H1 (cell line): Measurements from ENCODE around the gene ZNF473. TPM values are rescaled to one million over a fixed set of nuclear protein-coding genes. Genes with fewer than 3 reads are reported as not detected.
"Not testable (repeated sequence)": the region's sequence is repeated elsewhere in the genome, so short reads cannot be mapped to it uniquely, and the experiment has no call there.

Experiments used
- CTCF ChIA-PET: fragments of 300-600 bp; sonication (Branson Sonifier 250); formaldehyde crosslinking; loops from one replicate; lab custom pipeline; 2021; ENCODE audit not compliant: partially characterized antibody; lab: Charles Lee
- POLR2A ChIA-PET: fragments of 300-600 bp; sonication (Branson Sonifier 250); formaldehyde crosslinking; loops from one replicate; lab custom pipeline; 2021; ENCODE audit warnings: inconsistent platforms; ENCODE audit not compliant: partially characterized antibody; lab: Charles Lee
- DNase-seq, 2 experiments: peaks; one replicate each; pipeline versions ENCODE4 v3.0.0 to v3.0.0-alpha.2; 2010 to 2022; ENCODE audit warnings: low spot score in 2 of 2, low read depth in 1 of 2, mixed read lengths in 1 of 2
- FAIRE-seq: peaks from 2 replicates; lab custom pipeline; 2011; peaks lifted over from hg19 to GRCh38; lab: Jason Lieb, UNC
- H2AFZ ChIP-seq: 2 replicates; pipeline ENCODE4 v1.8.1; 2012; ENCODE audit warnings: low read length, inconsistent platforms
- H2AK5ac ChIP-seq: 2 replicates; pipeline ENCODE4 v1.6.1; 2013; ENCODE audit warnings: low read depth, low read length
- H2BK120ac ChIP-seq: replicated peaks from 2 replicates; pipeline ENCODE3; 2013; ENCODE audit warnings: low read depth, low read length, inconsistent platforms
- H2BK12ac ChIP-seq: 2 replicates; pipeline ENCODE4 v1.6.1; 2013; ENCODE audit warnings: low read depth, low read length
- H2BK15ac ChIP-seq: 2 replicates; pipeline ENCODE4 v1.6.1; 2013; ENCODE audit warnings: low read length
- H2BK20ac ChIP-seq: 2 replicates; pipeline ENCODE4 v1.6.1; 2013; ENCODE audit warnings: low read length
- H2BK5ac ChIP-seq: 2 replicates; pipeline ENCODE4 v1.6.1; 2013; ENCODE audit warnings: low read depth, low read length
- H3K14ac ChIP-seq: 2 replicates; pipeline ENCODE4 v1.6.1; 2013; ENCODE audit warnings: inconsistent platforms; ENCODE audit not compliant: insufficient read length
- H3K18ac ChIP-seq: 2 replicates; pipeline ENCODE4 v1.6.1; 2013; ENCODE audit warnings: low read length; ENCODE audit errors: extremely low read depth
- H3K23ac ChIP-seq: 2 replicates; pipeline ENCODE4 v1.6.1; 2013; ENCODE audit warnings: inconsistent platforms; ENCODE audit not compliant: insufficient read length
- H3K23me2 ChIP-seq: 2 replicates; pipeline ENCODE4 v1.6.1; 2013; ENCODE audit warnings: low read depth, low read length
- H3K27ac ChIP-seq: 2 replicates; pipeline ENCODE4 v1.6.1; 2011; ENCODE audit warnings: low read depth, low read length, inconsistent platforms
- H3K27me3 ChIP-seq, 4 experiments: replicated peaks in 1 of 4; 1 replicate in 1 of 4; 2 replicates in 3 of 4; pipeline versions ENCODE4 v1.6.1 to v1.8.1; 2011 to 2013; ENCODE audit warnings: low read length in 3 of 4, mild to moderate bottlenecking in 3 of 4, inconsistent platforms in 2 of 4, mixed read lengths in 2 of 4, moderate library complexity in 1 of 4; ENCODE audit not compliant: control insufficient read depth in 3 of 4, insufficient read depth in 3 of 4; ENCODE audit errors: extremely low read depth in 1 of 4
- H3K36me3 ChIP-seq, 4 experiments: 2 replicates each; pipeline versions ENCODE4 v1.6.1 to v1.8.1; 2011 to 2013; ENCODE audit warnings: mild to moderate bottlenecking in 4 of 4, low read length in 3 of 4, moderate library complexity in 2 of 4, control low read depth in 1 of 4, inconsistent platforms in 1 of 4; ENCODE audit not compliant: insufficient read depth in 4 of 4, control insufficient read depth in 2 of 4
- H3K4ac ChIP-seq: replicated peaks from 2 replicates; pipeline ENCODE3; 2013; ENCODE audit warnings: low read length, low read depth, mixed read lengths, inconsistent platforms; ENCODE audit not compliant: insufficient read length
- H3K4me1 ChIP-seq, 4 experiments: replicated peaks in 1 of 4; 1 replicate in 1 of 4; 2 replicates in 3 of 4; pipeline versions ENCODE4 v1.6.1 to v1.8.1; 2011 to 2013; ENCODE audit warnings: low read length in 3 of 4, inconsistent platforms in 2 of 4, mixed read lengths in 1 of 4; ENCODE audit not compliant: insufficient read depth in 4 of 4, control insufficient read depth in 3 of 4
- H3K4me2 ChIP-seq, 2 experiments: 2 replicates each; pipeline versions ENCODE4 v1.6.1 to v1.8.1; 2011 to 2013; ENCODE audit warnings: low read depth in 2 of 2, low read length in 2 of 2, control low read depth in 1 of 2, inconsistent platforms in 1 of 2, mild to moderate bottlenecking in 1 of 2; ENCODE audit not compliant: insufficient read depth in 1 of 2
- H3K4me3 ChIP-seq, 4 experiments: fragments of 200-600, 300-600 bp in 1 of 4; sonication (generic), shearing (Covaris generic), sonication (Bioruptor Twin) in 1 of 4; 2 replicates each; pipeline versions ENCODE4 v1.5.1 to v1.8.1; 2011 to 2016; ENCODE audit warnings: low read length in 4 of 4, low read depth in 3 of 4, control low read depth in 2 of 4, inconsistent platforms in 2 of 4, mild to moderate bottlenecking in 2 of 4, mixed read lengths in 1 of 4, moderate library complexity in 1 of 4; ENCODE audit not compliant: insufficient read depth in 2 of 4; ENCODE audit errors: extremely low read depth in 1 of 4
- H3K56ac ChIP-seq: replicated peaks from 2 replicates; pipeline ENCODE3; 2013; ENCODE audit warnings: low read depth, mild to moderate bottlenecking, mixed read lengths, low read length, inconsistent platforms; ENCODE audit not compliant: insufficient read length
- H3K79me1 ChIP-seq: 2 replicates; pipeline ENCODE4 v1.6.1; 2013; ENCODE audit warnings: low read depth, low read length, control low read depth
- H3K79me2 ChIP-seq, 2 experiments: 2 replicates each; pipeline versions ENCODE4 v1.6.1 to v1.8.1; 2012 to 2013; ENCODE audit warnings: low read length in 2 of 2, mild to moderate bottlenecking in 2 of 2, inconsistent platforms in 1 of 2; ENCODE audit not compliant: insufficient read depth in 2 of 2, control insufficient read depth in 1 of 2
- H3K9ac ChIP-seq, 4 experiments: replicated peaks in 1 of 4; 1 replicate in 1 of 4; 2 replicates in 3 of 4; pipeline versions ENCODE4 v1.6.1 to v1.8.1; 2011 to 2013; ENCODE audit warnings: low read depth in 3 of 4, low read length in 3 of 4, control low read depth in 2 of 4, mild to moderate bottlenecking in 2 of 4, moderate library complexity in 2 of 4, inconsistent platforms in 1 of 4; ENCODE audit errors: extremely low read depth in 1 of 4
- H3K9me3 ChIP-seq, 2 experiments: 2 replicates each; pipeline versions ENCODE4 v1.6.1 to v1.8.1; 2012 to 2013; ENCODE audit warnings: mild to moderate bottlenecking in 2 of 2, moderate library complexity in 2 of 2, control low read depth in 1 of 2, inconsistent platforms in 1 of 2, low read depth in 1 of 2, low read length in 1 of 2, mixed read lengths in 1 of 2; ENCODE audit not compliant: insufficient read depth in 2 of 2
- H4K20me1 ChIP-seq, 2 experiments: replicated peaks in 1 of 2; 2 replicates each; pipeline versions ENCODE3 to v1.8.1; 2011 to 2013; ENCODE audit warnings: inconsistent platforms in 2 of 2, low read length in 2 of 2, mild to moderate bottlenecking in 1 of 2; ENCODE audit not compliant: insufficient read depth in 2 of 2, control insufficient read depth in 1 of 2
- H4K5ac ChIP-seq: 2 replicates; pipeline ENCODE4 v1.6.1; 2013; ENCODE audit warnings: low read length, low read depth, mixed read lengths, inconsistent platforms; ENCODE audit not compliant: insufficient read length
- H4K8ac ChIP-seq: 2 replicates; pipeline ENCODE4 v1.8.0; 2013; ENCODE audit warnings: mild to moderate bottlenecking, moderate library complexity, low read length, inconsistent platforms; ENCODE audit not compliant: insufficient read depth; ENCODE audit errors: extremely low read depth
- H4K91ac ChIP-seq: replicated peaks from 2 replicates; pipeline ENCODE3; 2013; ENCODE audit warnings: low read length, mixed read lengths, inconsistent platforms; ENCODE audit not compliant: insufficient read length
- WGBS, 2 experiments: shearing (Covaris generic) in 1 of 2; methylation state at CpG; one replicate each; pipeline versions ENCODE4 v1.1.6 to v1.1.7; 2013 to 2015; ENCODE audit warnings: low lambda C conversion rate in 2 of 2, mixed read lengths in 2 of 2, inconsistent platforms in 1 of 2, low coverage in 1 of 2, missing lambda C conversion rate in 1 of 2; ENCODE audit not compliant: insufficient replicate concordance in 2 of 2, insufficient coverage in 1 of 2, insufficient read length in 1 of 2; ENCODE audit errors: extremely low coverage in 1 of 2, missing lambda C conversion rate in 1 of 2; 5-methylcytosine and 5-hydroxymethylcytosine counted together
- polyA plus RNA-seq, 7 experiments: library from polyadenylated mRNA; depleted of rRNA in 3 of 7; stranded (reverse) in 5 of 7; unstranded in 2 of 7; fragments of >200 nt in 5 of 7; fragments of 200-250 nt in 2 of 7; gene quantifications; 1 replicate in 5 of 7; 2 replicates in 1 of 7; 4 replicates in 1 of 7; pipeline versions ENCODE4 v1.2.1 to v1.2.3, GENCODE V29; 2011 to 2013; ENCODE audit warnings: missing spikeins in 2 of 7, mixed read lengths in 2 of 7
- total RNA-seq: library from RNA; stranded (reverse); fragmentation: NEBNext Ultra II Directional; extraction: Animal tissue kit (Norgen Biotek cat#: 25700); gene quantifications from 2 replicates; pipeline ENCODE4 v1.2.1, GENCODE V29; 2021

The ZNF473 gene
- total and polyA plus RNA-seq, 2 of the 8 experiments (the other 6 are each of a cell fraction or from before 2014, with no cell fraction given), result 5.2 to 11.7 TPM

DNA sequence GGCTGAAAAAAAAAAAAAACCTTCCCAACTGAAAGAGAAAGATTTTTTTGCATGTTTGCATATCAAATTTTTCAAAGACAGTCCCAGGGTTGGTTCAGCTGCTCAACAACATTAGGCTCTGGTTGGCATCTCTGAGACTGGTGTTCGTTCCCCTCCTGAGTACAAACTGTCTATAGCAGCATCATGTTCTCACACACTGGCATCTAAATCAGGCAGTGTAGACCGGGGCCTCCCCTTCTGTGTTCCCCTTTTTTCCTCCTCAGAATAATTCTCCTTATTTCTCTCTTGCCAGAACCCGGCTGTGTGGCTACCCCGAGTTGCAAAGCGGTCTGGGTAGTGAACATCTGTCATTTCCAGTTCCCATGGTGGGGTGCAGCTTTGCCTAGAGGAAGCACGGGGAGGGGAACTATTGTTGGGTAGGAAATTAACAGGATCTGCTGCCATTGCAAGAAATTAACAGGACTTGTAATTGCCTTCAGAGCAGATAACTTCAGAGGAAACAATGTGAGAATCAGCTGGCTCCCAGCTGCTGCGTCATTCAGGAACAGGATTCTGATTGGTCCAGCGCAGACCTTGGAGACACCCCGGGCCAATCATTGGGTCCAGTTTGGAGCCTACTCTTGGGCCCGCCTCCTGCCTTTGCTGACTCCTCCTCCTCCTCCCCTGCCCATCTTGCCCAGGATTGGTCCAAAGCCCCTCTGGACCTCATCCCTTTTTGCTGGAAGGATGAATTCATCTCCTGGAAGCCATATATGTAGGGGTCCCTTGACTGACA is 51.0 kb downstream of the ZNF473 start:
- H3K18ac ChIP-seq, H3K4ac ChIP-seq, H2BK12ac ChIP-seq, H4K91ac ChIP-seq, H3K4me1 ChIP-seq, H2BK5ac ChIP-seq, H3K4me2 ChIP-seq, H3K9ac ChIP-seq, H2AK5ac ChIP-seq, H4K8ac ChIP-seq, H4K20me1 ChIP-seq, H3K27me3 ChIP-seq, H3K14ac ChIP-seq, H3K27ac ChIP-seq, FAIRE-seq, H4K5ac ChIP-seq, DNase-seq, POLR2A ChIA-PET, H3K23ac ChIP-seq, H3K56ac ChIP-seq, H2AFZ ChIP-seq, CTCF ChIA-PET, H3K4me3 ChIP-seq, H2BK120ac ChIP-seq, H3K36me3 ChIP-seq, H3K23me2 ChIP-seq, H2BK15ac ChIP-seq, H3K79me1 ChIP-seq, H3K79me2 ChIP-seq, H2BK20ac ChIP-seq: not testable (repeated sequence)
- peaks cover 5 to 48% of the 10 kb centered on the region in 2 experiments; a peak in 3 of 4 replicates for H3K9me3 ChIP-seq
- WGBS, 2 experiments, result 80% methylated on average over 5 of the region's 10 CpGs; no CpG with 5 or more reads in 1 of the 2 experiments

GRCh38 chr19:50079014-50079413 is 53.2 kb downstream of the ZNF473 start:
- H3K27ac ChIP-seq, DNase-seq, H3K18ac ChIP-seq, H3K79me1 ChIP-seq, H3K23ac ChIP-seq, FAIRE-seq, H3K79me2 ChIP-seq, H2BK5ac ChIP-seq, H4K5ac ChIP-seq, H4K20me1 ChIP-seq, H2AFZ ChIP-seq, H3K4me1 ChIP-seq, H3K27me3 ChIP-seq, H4K8ac ChIP-seq, H2AK5ac ChIP-seq, H2BK120ac ChIP-seq, H3K56ac ChIP-seq, H4K91ac ChIP-seq, H2BK12ac ChIP-seq, H3K4me2 ChIP-seq, CTCF ChIA-PET, H3K9ac ChIP-seq, H2BK20ac ChIP-seq, H3K4ac ChIP-seq, H2BK15ac ChIP-seq, POLR2A ChIA-PET, H3K36me3 ChIP-seq, H3K14ac ChIP-seq, H3K23me2 ChIP-seq, H3K4me3 ChIP-seq: not testable (repeated sequence)
- H3K9me3 ChIP-seq, result peaks cover 3 to 31% of the 10 kb centered on the region in 2 experiments
- 89% methylated on average over 4 of the region's 5 CpGs; no CpG with 5 or more reads in 1 of the 2 experiments for WGBS, 2 experiments
